EH (cell line): ENCODE measurements around the gene ARFGEF3.

Experiments
- DNase-seq: peaks from one replicate; pipeline ENCODE4 v3.0.0-alpha.2; 2015; ENCODE audit warnings: low read depth

The ARFGEF3 gene

DNA sequence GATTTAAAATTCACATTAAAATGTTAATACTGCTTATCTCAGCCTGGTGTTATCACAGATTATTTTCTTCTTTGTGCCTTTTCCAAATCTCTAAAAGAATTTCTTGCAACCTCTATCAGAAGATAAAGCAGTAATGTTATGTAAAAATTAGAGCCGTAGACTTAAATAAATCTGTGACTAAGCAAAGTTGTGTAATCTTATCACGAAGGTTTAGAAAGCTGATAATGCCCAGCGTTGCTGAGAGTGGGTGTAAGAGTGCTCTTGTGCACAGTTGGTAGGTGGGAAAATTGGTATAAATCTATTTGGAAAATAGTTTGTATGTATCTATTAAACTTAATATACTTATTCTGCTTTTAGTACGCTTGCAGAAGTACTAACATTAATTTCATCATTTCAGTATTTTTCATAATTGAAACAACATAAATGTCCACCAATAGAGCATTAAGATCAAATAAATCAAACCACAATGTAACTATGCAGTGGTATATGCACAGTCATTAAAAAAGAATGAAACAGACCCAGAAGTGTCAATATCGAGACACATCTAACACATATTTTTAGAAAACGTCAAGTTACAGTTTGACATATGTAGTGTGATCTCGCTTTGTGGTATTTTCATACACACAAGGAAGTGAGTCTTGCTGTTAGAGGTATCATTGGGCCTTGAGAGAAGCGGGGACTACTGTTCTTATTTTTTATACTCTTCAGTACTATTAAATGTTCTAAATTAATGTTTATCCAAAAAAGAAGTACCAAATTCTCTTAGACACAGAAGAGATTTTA, 111.0 kb downstream of the ARFGEF3 start:
- DNase-seq = no peak

DNA sequence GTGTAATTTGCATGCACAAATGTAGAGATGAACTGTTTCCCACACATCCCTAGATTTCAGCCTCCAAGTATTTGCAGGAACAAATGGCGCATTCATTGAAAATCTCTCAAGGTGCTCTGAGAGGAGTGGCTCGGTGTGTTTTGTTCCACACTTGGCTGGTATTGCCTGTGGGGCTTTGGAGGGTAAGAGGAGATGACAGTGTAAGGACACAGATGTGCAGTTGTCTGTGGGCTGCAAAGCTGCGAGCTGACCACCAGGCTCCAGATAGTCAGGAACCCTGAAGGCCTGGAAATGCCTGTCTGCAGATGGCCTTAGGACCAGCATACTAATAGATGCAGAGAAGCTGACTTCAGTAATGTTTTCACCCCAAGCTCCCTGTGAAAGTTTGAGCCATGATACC, 114.2 kb downstream of the ARFGEF3 start:
- DNase-seq = no peak

DNA sequence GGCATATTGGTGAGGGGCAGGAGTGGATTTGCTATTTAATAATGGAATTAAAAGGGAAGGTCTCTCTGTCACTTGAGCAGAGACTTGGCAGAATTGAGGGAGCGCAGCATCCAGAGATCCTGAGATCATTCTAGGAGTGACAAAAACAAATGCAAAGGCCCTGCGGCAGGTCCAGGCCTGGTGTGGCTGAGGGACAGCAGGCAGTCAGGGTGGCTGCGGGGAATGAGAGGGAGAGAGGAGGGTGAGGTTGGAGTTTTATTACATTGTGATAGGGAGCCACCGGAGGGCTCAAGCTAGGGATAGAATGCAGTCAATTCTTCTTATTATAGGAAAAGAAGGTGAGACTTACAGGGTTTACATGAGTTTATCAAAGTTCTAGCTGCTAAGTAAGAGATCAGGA, 116.1 kb downstream of the ARFGEF3 start:
- DNase-seq = no peak

DNA sequence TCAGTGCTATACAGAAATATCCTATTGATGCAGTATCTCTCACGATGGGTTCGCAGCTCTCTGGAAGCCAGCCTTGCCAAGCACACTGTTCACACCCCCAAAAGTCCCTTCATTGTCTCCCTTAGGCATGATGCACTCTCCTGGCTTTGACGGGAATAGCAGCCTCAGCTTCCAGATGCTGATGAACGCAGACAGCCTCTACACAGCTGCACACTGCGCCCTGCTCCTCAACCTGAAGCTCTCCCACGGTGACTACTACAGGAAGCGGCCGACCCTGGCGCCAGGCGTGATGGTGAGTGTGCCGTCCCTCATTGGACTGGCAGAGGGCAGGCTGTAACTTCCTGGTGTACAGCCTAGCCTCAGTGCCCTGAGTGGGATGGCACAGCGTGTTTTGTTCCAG, 116.6 kb downstream of the ARFGEF3 start:
- peak; percentile 22 for DNase-seq

DNA sequence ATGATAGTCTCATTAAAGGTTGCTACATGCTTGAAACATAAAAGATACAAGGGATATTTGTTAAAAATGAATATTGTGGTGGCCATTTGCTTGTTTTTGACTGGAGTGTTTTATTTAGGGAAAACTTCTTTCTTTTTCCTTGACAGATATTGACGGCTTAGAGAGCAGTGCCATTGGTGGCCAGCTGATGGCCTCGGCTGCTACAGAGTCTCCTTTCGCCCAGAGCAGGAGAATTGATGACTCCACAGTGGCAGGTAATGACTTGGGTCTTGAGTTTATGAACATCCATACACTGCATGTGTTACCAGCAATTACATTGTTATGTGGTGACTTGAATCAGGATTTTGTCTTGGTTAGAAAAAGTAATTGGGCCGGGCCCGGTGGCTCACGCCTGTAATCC, 124.1 kb downstream of the ARFGEF3 start:
- DNase-seq = no peak

DNA sequence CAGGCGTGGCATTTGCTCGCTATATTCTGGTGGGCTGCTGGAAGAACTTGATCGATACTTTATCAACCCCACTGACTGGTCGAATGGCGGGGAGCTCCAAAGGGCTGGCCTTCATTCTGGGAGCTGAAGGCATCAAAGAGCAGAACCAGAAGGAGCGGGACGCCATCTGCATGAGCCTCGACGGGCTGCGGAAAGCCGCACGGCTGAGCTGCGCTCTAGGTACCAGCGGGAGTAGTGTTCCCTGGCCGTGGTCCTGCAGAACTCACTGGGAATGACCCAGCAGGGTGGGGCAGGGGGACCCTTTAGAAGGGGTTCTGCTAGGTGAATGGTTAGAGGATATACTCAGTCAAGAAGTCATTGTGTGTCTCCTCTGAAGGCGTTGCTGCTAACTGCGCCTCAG, 125.0 kb downstream of the ARFGEF3 start:
- no peak for DNase-seq

DNA sequence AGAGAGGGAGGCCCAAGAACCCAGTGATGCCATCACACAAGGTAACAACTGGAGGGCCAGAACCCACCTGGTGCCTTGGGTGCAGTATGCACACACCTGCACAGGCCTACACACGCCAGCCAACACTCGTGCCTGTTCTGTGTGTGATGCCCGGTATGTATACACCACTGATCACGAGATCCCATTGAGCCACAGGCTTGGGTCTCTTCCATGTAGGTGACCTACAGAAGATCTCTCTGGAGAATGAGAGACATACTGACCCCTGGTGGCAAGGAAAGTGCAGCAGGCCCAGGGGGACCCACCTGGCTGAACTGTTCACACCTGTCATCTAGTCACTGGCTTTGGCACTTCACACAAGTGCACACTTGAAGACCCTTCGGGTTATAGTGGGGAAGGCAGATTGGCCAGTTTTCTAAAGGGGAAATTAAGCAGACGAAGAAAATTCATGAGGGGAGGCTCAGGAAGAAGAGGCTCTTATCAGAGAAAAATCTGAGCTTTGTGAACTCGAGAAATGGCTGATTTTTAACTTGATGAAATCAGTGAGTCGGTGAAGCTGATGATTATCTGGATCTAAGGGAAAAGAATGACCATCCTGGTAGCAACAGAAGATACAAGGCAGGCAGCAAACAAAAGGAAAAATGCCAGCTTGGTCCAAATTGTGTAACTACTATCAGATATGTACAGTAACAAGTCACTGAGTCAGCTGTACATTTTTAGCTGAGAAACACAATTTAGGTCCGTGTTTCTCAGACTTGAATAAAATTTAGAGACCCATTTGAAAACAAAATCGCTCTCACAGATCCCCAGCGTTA, 125.6 kb downstream of the ARFGEF3 start:
- peak; percentile 37 for DNase-seq

DNA sequence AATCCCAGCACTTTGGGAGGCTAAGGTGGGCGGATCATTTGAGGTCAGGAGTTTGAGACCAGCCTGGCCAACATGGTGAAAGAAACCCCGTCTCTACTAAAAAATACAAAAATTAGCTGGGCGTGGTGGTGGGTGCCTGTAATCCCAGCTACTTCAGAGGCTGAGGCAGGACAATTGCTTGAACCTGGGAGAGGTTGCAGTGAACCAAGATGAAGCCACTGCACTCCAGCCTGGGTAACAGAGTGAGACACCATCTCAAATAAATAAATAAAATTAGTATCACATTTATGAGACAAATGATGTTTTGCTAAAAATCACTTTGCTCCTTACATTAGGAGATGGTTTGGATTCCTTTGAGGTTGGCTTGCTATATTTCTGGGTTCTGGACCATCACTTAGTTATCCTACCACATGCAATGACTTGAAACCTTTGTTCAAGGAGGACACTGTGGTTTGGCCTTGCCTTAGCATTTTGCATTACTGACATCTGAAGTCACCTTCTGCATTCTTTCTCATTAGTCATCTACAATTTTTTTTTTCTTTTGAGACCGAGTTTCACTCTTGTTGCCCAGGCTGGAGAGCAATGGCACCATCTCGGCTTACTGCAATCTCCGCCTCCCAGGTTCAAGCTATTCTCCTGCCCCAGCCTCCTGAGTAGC, 126.8 kb downstream of the ARFGEF3 start:
- DNase-seq = peak; percentile 96

DNA sequence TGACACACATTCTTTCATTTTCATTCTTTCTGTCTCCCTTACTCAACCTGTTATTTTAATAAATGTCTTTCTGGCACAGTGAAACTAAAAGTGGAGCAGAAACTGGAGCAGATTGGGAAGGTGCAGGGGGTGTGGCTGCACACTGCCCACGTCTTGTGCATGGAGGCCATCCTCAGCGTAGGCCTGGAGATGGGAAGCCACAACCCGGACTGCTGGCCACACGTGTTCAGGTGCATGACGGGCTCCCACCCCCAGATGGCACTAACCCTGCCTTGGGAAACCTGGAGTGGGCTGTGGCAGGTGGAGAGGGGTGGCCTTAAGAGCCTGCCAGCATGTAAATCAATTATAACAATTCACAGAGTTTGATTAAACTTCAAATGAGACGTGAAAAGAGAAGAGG, 128.0 kb downstream of the ARFGEF3 start:
- peak; percentile 15 for DNase-seq

DNA sequence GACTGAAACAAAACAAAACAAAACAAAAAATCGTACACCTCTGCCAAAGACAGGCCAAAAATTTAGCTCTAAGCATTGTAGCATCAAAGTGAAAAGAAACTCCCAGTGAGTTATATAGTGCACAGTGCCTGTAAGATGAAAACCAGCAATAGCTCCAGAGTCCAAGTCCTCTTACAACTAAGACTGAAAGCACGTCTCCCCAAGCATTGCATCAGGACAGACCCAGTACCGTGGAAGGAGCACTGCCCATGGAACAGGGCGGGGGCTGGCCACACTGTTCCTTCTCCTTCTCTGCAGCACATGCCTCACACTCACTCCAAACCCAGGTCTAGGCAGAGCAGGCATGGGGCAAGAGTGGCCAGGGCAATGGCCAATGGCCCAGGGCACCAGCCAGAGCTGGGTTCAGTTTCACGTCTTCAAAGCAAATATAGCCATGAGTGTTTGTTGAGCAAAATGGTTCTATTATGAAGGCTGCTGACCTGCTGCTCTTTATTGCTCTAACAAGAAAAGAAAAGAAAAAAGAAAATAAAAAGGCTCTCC, 128.8 kb downstream of the ARFGEF3 start:
- no peak for DNase-seq

DNA sequence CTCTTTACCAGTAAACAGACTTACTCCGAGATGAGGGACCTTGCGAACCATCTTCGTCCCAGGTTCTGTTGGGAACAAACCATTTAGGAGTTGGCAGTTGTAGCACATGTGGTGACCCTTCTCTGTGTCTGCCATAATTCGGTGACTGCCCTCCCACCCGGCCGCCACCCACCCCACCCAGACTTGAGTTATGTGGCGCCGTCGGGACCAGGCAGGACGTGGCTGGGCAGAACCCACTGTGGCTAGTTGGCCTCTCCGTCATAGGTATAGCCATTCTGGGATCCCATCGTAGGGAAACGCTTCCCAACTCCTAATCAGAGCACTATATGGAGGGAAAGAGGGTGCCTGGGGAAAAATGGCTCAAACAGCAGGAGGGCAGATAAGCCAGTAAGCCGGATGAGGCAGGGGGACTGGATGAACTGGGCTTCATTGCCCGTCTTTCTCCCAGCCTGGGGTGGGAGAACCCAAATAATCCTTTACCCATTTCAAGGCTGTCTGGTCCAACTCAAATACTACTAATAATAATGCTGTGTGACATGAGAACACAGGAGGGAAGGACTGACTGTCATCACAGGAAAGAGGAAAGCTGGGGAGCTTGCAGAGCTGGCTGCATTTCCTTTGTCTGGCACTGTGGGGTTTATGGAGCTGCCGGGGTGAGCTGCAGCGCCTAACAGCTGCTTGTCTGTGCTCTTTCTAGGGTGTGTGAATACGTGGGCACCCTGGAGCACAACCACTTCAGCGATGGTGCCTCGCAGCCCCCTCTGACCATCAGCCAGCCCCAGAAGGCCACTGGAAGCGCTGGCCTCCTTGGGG, 129.5 kb downstream of the ARFGEF3 start:
- no peak for DNase-seq

DNA sequence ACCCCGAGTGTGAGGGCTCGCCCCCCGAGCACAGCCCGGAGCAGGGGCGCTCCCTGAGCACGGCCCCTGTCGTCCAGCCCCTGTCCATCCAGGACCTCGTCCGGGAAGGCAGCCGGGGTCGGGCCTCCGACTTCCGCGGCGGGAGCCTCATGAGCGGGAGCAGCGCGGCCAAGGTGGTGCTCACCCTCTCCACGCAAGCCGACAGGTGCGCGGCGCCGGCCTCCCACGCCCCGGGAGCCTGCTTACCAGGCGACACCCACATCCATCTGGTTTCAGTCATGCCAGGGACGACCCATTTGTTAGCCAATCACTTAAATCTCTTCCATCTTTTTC, 130.1 kb downstream of the ARFGEF3 start:
- no peak for DNase-seq

DNA sequence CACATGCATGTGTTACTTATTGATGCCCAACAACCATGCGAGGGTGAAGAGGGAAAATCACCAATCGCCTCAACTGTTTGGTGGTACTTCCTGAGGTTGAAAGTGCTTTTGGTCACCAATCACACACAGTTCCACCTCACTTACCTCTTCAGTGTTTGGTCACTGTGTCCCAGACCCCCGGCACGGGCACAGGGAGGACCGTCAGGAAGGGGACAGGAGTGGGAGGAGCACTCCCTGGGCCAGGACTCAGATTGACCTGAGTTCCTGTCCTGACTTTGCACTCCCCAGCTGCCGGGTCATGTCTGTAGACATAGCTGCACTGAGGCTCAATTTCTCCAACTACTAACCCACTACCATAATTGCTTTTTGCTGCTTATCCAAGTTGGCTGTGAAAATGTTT, 130.7 kb downstream of the ARFGEF3 start:
- DNase-seq = no peak

DNA sequence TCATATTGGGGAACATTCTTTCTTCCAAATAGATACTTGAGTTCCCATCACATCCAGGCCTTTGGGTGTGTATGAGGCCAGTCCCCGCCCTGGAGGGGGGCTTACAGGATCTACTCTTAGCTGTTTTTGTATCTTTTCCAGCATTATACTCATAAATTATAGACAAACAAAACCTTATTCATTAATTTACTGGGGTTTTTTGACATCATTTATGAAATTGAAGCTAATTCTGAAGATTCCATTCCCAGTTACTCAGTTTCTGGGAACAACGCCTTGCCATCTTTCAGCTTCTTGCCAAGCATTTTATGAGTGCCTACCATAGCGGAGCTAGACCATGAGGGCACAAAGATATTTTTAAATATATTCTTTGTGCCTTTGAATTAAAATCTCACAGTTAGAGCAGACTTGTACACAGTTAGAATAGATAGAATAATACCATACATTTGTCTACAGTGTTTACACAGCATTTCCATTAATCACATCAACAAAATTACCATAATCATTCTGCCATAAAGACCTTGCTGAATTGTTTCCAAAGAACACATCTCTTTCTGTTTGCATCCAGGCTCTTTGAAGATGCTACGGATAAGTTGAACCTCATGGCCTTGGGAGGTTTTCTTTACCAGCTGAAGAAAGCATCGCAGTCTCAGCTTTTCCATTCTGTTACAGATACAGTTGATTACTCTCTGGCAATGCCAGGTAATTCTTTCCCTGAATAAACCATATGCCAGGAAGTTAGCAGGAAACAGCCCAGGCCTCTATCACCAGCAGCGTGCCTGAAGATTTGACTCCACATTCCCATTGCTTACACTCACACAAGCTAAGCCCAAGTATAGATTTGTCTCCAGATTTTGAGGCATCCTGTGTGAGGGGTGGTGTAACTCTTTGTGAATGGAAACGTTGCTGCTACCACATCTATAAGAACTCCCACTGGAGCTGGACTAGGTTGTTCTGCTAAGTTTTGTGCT, 132.0 kb downstream of the ARFGEF3 start:
- DNase-seq = peak; percentile 77

DNA sequence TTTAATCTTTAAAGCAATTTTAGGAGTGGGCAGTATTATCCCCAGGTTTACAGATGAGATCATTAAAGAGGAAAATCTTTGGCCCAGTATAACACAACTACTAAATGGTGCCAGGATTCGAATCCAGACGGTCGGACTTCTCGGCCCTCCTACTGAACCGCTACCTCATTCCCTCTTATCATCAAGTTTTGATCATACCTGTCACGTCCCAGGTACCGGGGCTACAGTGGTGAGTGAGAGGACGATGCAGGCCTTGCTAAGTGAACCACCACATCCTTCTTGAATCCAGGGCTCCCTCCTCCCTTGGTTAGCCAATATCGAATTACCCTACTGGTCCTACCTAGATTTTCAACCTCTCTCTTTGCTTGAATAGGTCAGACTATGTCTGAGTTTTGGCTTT, 134.6 kb downstream of the ARFGEF3 start:
- DNase-seq = no peak

DNA sequence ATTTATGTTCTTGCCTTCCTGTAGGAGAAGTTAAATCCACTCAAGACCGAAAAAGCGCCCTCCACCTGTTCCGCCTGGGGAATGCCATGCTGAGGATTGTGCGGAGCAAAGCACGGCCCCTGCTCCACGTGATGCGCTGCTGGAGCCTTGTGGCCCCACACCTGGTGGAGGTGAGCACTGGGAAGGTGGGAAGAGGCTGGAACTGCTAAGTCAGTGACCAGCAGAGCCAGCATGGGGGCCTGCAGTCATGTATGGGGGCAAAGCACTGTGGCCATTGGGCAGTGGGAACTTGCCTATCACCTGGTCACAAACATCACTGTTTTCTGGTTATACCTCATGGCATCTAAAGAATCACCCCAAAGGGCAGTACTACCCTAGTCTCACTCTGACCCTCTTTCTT, 135.0 kb downstream of the ARFGEF3 start:
- DNase-seq = no peak

DNA sequence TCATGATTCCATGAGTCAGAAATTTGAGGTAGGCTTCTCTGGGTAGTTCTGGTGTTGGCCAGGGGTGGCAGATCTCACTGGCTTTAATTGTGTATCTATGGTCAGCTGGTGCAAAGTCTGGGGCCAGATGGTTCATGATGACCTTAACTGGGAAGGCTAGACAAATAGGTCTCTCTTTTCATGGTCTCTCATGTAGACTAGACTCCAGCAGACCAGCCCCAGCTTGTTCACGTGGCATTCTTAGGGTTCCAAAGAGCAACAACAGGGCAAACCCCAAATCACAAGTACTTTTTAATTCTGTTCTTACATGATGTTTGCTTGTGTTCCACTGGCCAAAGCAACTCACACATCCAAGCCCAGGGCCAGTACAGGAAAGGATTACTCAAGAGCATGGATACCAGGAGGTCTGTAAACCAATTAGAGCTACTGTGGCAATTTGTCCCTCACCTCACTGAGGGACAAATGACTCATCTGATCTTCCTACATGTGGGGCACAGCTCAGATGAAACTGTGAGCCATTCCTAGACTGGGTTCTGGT, 136.1 kb downstream of the ARFGEF3 start:
- peak; percentile 51 for DNase-seq

DNA sequence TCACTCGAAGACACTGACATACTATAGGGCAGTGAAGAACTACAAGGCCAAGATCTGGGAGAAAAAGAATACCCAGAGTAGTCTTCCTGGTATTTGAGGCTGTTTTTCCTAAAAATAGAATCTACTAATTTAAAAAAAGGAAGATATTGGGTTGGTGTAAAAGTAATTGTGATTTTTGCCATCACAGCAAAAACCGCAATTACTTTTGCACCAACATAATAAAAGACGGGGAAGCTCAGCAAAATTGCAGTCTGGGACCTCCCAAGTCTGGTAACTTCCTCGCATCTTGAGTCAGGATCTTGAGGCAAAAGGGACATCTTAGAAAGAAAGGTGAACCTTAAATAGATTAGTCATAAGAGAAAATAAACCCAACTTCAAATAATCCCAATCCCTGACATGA, 138.7 kb downstream of the ARFGEF3 start:
- no peak for DNase-seq

DNA sequence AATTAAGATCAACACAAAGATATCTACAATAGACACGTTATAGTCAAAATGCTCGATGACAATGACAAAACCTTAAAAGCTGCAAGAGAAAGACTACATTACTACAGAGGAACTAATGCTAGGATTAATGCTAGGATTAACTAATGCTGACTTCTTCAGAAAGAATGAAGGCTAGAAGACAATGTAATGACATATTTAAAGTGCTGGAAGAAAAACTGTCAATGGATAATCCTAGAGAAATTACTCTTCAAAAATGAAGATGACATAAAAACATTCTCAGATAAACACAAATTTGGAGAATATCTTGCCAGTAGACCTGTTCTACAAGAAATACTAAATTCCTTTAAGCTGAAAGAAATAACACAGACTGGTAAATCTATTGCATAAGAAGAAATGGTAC, 140.8 kb downstream of the ARFGEF3 start:
- DNase-seq = no peak

DNA sequence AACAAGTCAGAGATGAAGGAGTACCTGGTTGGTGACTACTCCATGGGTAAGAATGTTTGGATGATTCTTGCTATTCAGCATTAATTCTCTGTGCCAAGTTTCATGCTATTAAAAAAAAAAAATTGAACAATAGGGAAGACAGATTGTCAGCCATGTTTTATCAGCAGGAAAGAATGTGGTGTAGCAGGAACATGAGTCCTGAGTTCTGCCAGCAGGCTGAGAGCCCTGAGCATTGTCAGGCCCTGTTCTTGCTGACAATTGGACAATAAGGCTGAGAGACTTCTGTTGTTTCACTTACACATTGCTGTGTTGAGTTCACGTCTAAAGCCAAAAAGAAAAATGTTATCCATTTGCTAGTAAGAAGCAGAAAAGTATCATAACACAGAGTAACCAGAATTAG, 145.6 kb downstream of the ARFGEF3 start:
- no peak for DNase-seq
